Natural killer cell (primary cell): ENCODE results near the gene SRSF3. TPM values are rescaled to one million over a fixed set of nuclear protein-coding genes. Genes with fewer than 3 reads are reported as not detected.

Experiments
- ATAC-seq, 3 donors: fragments of 150-1000 bp in 2 of 3; fragments of 200-7000 bp in 1 of 3; cut with Tn5 transposase; 1 replicate in 1 of 3; 2 replicates in 2 of 3; pipeline ENCODE4 v1.10.0; 2021; ENCODE audit warnings: mild to moderate bottlenecking in 2 of 3, moderate library complexity in 2 of 3
- DNase-seq, 2 donors: peaks; one replicate each; pipeline versions ENCODE4 v3.0.0 to v3.0.0-alpha.2; 2013 to 2021; ENCODE audit warnings: mixed read lengths in 1 of 2
- H3K27ac ChIP-seq: one replicate; pipeline ENCODE4 v1.5.1; 2013; ENCODE audit warnings: mild to moderate bottlenecking, low read length
- H3K27me3 ChIP-seq: one replicate; pipeline ENCODE4 v1.6.1; 2013; ENCODE audit warnings: low read length; ENCODE audit not compliant: control insufficient read depth, insufficient read depth
- H3K36me3 ChIP-seq: one replicate; pipeline ENCODE4 v1.6.1; 2013; ENCODE audit warnings: low read length; ENCODE audit not compliant: control insufficient read depth, insufficient read depth
- H3K4me1 ChIP-seq: one replicate; pipeline ENCODE4 v1.6.1; 2013; ENCODE audit warnings: low read length; ENCODE audit not compliant: control insufficient read depth, insufficient read depth
- H3K4me3 ChIP-seq: one replicate; pipeline ENCODE4 v1.5.1; 2013; ENCODE audit warnings: low read length
- H3K9me3 ChIP-seq: one replicate; pipeline ENCODE4 v1.6.1; 2013; ENCODE audit warnings: low read length; ENCODE audit not compliant: control insufficient read depth, insufficient read depth
- H3K27ac Mint-ChIP-seq, 2 donors: one replicate each; pipeline ENCODE4 v1.8.0; 2022; ENCODE audit warnings: mild to moderate bottlenecking in 2 of 2, mixed read lengths in 2 of 2, moderate library complexity in 1 of 2
- H3K27me3 Mint-ChIP-seq, 2 donors: one replicate each; pipeline ENCODE4 v1.8.0; 2022; ENCODE audit warnings: low read depth in 2 of 2, mixed read lengths in 2 of 2
- H3K36me3 Mint-ChIP-seq: one replicate; pipeline ENCODE4 v1.8.0; 2022; ENCODE audit warnings: mixed read lengths
- H3K4me1 Mint-ChIP-seq, 2 donors: one replicate each; pipeline ENCODE4 v1.8.0; 2022; ENCODE audit warnings: mixed read lengths in 2 of 2
- H3K4me3 Mint-ChIP-seq: one replicate; pipeline ENCODE4 v1.8.0; 2022; ENCODE audit warnings: mild to moderate bottlenecking, moderate library complexity, mixed read lengths
- H3K9me3 Mint-ChIP-seq, 2 donors: one replicate each; pipeline ENCODE4 v1.8.0; 2022; ENCODE audit warnings: mixed read lengths in 2 of 2
- CTCF ChIP-seq: fragments of 200-600 bp; IDR thresholded peaks from one replicate; pipeline ENCODE4 v1.8.0; 2022; ENCODE audit warnings: antibody characterized with exemption
- WGBS: methylation state at CpG from one replicate; pipeline ENCODE4 v1.1.7; 2013; ENCODE audit warnings: missing lambda C conversion rate; ENCODE audit not compliant: insufficient coverage; 5-methylcytosine and 5-hydroxymethylcytosine counted together
- intact Hi-C: fragments of 100-400 bp; cut with micrococcal nuclease; formaldehyde crosslinking; loops from one replicate; pipeline ENCODE4 v1.14.2; 2022
- total RNA-seq, 4 donors: library from RNA; stranded (reverse); fragments of 120-200 nt in 1 of 4; gene quantifications; one replicate each; pipeline versions ENCODE4 v1.2.3 to v1.2.4, GENCODE V29; 2013 to 2022

Gene SRSF3
- total RNA-seq, 3 donors from 2014 or later (not counting 1 experiment from before 2014, with no cell fraction given): 445 to 526 (median 447) TPM

- no peak overlapping the region for H3K4me3 Mint-ChIP-seq
- H3K4me1 ChIP-seq: no peaks in the 10 kb centered on the region
- no peak overlapping the region for H3K4me3 ChIP-seq
- H3K27me3 Mint-ChIP-seq: peaks cover 7 to 11% of the 10 kb centered on the region in 2 donors
- no peak overlapping the region for H3K27ac ChIP-seq
- intact Hi-C loops: no loop called here
- H3K36me3 Mint-ChIP-seq: no peaks in the 10 kb centered on the region
- no peaks in the 10 kb centered on the region for H3K36me3 ChIP-seq
- ATAC-seq: no peak
- no peaks in the 10 kb centered on the region for H3K27me3 ChIP-seq
- no peak overlapping the region for H3K27ac Mint-ChIP-seq
- H3K9me3 Mint-ChIP-seq: no peaks in the 10 kb centered on the region
- 79% methylated on average over 6 of the region's 7 CpGs for WGBS
- peaks cover 10 to 13% of the 10 kb centered on the region in 2 donors for H3K4me1 Mint-ChIP-seq
- DNase-seq: no peak
- no peak for TF ChIP-seq CTCF
- H3K9me3 ChIP-seq: no peaks in the 10 kb centered on the region
Observed at GRCh38 chr6:36559011-36559793, 35.0 kb upstream of the SRSF3 start.

DNA sequence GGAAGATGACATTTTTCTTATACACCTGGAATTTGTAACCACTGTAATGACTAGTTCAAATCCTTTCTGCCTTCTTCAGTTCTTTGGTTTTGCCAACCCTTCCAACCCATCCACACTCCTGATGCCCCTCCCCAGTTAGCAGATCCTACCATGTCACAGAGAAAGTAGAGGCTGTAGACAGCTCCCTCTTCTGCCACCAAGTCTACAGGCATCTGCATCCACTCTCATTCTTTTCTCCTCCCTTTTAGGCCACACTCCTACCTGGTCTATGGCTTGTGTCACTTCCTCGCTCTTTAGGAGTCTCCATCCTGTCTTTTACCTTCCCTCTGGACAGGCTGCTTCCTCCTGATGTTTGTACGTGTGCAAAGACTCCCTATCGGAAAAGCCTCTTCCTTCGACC, 33.3 kb upstream of the SRSF3 start:
- no peak overlapping the region for H3K4me3 ChIP-seq
- no peak for DNase-seq
- peaks cover 7 to 11% of the 10 kb centered on the region in 2 donors for H3K27me3 Mint-ChIP-seq
- TF ChIP-seq CTCF: no peak
- no peaks in the 10 kb centered on the region for H3K36me3 ChIP-seq
- H3K9me3 ChIP-seq: no peaks in the 10 kb centered on the region
- no peak for ATAC-seq
- no peak overlapping the region for H3K27ac ChIP-seq
- H3K4me1 ChIP-seq: no peaks in the 10 kb centered on the region
- intact Hi-C loops: no loop called here
- WGBS: 95% methylated on average over 4 of the region's 4 CpGs
- peaks cover 10 to 13% of the 10 kb centered on the region in 2 donors for H3K4me1 Mint-ChIP-seq
- no peaks in the 10 kb centered on the region for H3K27me3 ChIP-seq
- H3K27ac Mint-ChIP-seq: no peak overlapping the region
- H3K36me3 Mint-ChIP-seq: no peaks in the 10 kb centered on the region
- H3K9me3 Mint-ChIP-seq: no peaks in the 10 kb centered on the region
- H3K4me3 Mint-ChIP-seq: no peak overlapping the region

GRCh38 chr6:36563237-36563927, 30.8 kb upstream of the SRSF3 start:
- H3K9me3 Mint-ChIP-seq: no peaks in the 10 kb centered on the region
- ATAC-seq (no peak), DNase-seq (no peak)
- Histone ChIP-seq H3K9me3 (no peaks in the 10 kb centered on the region), H3K4me3 (no peak overlapping the region), H3K36me3 (no peaks in the 10 kb centered on the region), H3K4me1 (no peaks in the 10 kb centered on the region), H3K27ac (no peak overlapping the region), H3K27me3 (no peaks in the 10 kb centered on the region)
- TF ChIP-seq CTCF: no peak
- no peaks in the 10 kb centered on the region for H3K36me3 Mint-ChIP-seq
- H3K4me3 Mint-ChIP-seq: no peak overlapping the region
- intact Hi-C loops: no loop called here
- peaks cover 7 to 11% of the 10 kb centered on the region in 2 donors for H3K27me3 Mint-ChIP-seq
- H3K27ac Mint-ChIP-seq: no peak overlapping the region
- WGBS: 66% methylated on average over 3 of the region's 3 CpGs
- peaks cover 6 to 13% of the 10 kb centered on the region in 2 donors for H3K4me1 Mint-ChIP-seq
